Esophagus squamous epithelium (tissue), 4 donors: Measurements from ENCODE around the gene ELL2.

ENCODE experiments used
- POLR2A ChIP-seq, 4 donors: fragments of 450-650 bp; IDR thresholded peaks; one replicate each; pipeline ENCODE4 v1.6.1; 2017; ENCODE audit warnings: antibody characterized with exemption in 4 of 4, mild to moderate bottlenecking in 4 of 4, moderate library complexity in 3 of 4
- TF ChIP-seq, protein P1 (sequence below), 6 experiments: fragments of 450-650 bp in 4 of 6; fragments of 200-600 bp in 2 of 6; sonication (generic) in 2 of 6; IDR thresholded peaks; one replicate each; pipeline ENCODE4 v1.5.1; 2016 to 2019; ENCODE audit warnings: antibody characterized with exemption in 6 of 6, mild to moderate bottlenecking in 4 of 6, moderate library complexity in 4 of 6

DNA sequence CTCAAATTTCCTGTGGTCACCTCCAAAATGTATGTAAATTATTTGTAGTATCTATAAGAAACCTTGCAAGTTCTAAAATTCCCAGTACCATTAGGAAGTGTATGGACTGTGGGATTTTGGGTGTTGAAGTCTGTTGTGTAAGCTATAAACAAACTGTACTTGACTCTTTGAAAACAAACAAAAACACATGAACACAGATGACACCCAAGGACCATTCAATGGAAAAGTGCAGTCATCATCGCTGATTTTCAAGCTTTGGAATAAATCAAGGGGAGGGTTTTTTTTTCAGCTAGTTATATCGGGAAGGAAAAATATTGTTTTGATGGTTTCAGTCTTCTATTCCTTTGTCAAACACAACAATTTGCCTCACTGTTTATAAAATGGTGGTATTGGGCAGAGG lies 49.6 kb downstream of the ELL2 start:
- no peak for TF ChIP-seq POLR2A (IDR thresholded peaks at IDR 0.05)
- TF ChIP-seq, protein P1, sequence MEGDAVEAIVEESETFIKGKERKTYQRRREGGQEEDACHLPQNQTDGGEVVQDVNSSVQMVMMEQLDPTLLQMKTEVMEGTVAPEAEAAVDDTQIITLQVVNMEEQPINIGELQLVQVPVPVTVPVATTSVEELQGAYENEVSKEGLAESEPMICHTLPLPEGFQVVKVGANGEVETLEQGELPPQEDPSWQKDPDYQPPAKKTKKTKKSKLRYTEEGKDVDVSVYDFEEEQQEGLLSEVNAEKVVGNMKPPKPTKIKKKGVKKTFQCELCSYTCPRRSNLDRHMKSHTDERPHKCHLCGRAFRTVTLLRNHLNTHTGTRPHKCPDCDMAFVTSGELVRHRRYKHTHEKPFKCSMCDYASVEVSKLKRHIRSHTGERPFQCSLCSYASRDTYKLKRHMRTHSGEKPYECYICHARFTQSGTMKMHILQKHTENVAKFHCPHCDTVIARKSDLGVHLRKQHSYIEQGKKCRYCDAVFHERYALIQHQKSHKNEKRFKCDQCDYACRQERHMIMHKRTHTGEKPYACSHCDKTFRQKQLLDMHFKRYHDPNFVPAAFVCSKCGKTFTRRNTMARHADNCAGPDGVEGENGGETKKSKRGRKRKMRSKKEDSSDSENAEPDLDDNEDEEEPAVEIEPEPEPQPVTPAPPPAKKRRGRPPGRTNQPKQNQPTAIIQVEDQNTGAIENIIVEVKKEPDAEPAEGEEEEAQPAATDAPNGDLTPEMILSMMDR (IDR thresholded peaks at IDR 0.05): no peak
